Measurements from ENCODE around the gene FRY.

FRY gene

GRCh38 chr13:32347651-32348050 lies 316.1 kb downstream of the FRY start:
- no peak for DNase-seq (ENCODE audit: low read depth in 3 of 3, low spot score in 1 of 3)
